Activated T-cell treated with anti-CD3 and anti-CD28 coated beads, Interleukin-2, amount 50 U/mL, for 1 hour (primary cell): Measurements from ENCODE around the gene FAM120A.
A peak's percentile ranks its signal among the peaks of the same experiment; 100 is the strongest.

Experiments
- DNase-seq: peaks from one replicate; pipeline ENCODE4 v3.0.0-alpha.2; 2020

The FAM120A gene

GRCh38 chr9:93451849-93452709, 594 bp downstream of the FAM120A start:
- peak; percentile 60 for DNase-seq

- no peak for DNase-seq
These were observed 1.2 kb downstream of the FAM120A start for GRCh38 chr9:93452710-93453046.

GRCh38 chr9:93453047-93453914, 1.8 kb downstream of the FAM120A start, which contains the start of gene FAM120AOS:
Gene FAM120AOS (minus strand): TSS chr9:93453581. CDS start chr9:93452709, 872 bp downstream.
- DNase-seq: peak; percentile 79

DNA sequence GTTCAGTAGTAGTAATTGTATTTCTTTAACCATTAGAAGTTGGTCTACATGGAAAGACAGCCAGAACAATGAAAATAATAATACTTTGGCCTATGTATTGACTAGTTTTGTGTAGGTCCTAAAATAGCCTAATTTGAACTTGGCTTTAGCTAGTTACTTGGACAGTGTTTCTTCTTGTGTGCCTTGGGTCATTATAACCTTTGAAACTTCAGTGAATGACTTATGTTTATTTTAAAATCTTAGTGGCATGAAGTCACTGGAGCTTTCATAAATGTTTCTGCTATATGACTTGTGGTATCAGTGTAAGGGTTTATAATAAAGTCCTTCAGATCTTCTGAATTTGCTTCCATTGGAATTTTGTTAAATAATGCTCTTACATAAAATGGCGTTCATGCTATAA, 4.5 kb downstream of the FAM120A start:
- DNase-seq: no peak

- no peak for DNase-seq
These were observed 5.0 kb downstream of the FAM120A start for GRCh38 chr9:93456504-93456903.

- no peak for DNase-seq
These were observed 5.5 kb downstream of the FAM120A start for GRCh38 chr9:93457006-93457405.

- DNase-seq: no peak
These were observed 7.2 kb downstream of the FAM120A start for GRCh38 chr9:93458712-93459111.

DNA sequence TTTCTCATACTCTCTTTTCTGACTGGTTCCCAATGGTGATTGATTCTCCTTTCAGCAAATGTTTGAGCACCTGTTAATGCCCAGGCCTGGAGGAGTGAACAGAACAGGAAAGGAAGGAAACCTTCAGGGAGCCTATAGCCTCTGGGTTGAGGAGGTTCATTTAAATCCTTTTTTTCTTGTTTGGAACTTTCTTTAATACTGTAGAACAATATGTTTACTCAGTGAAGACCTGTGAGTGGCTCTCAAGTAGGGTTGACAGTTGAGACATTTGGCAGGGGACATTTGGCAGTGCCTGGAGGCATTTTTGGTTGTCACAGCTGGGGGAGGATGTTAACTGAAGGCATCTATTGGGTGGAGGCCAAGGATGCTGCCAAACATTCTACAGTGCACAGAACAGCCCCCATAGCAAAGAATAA, 8.0 kb downstream of the FAM120A start:
- no peak for DNase-seq

DNA sequence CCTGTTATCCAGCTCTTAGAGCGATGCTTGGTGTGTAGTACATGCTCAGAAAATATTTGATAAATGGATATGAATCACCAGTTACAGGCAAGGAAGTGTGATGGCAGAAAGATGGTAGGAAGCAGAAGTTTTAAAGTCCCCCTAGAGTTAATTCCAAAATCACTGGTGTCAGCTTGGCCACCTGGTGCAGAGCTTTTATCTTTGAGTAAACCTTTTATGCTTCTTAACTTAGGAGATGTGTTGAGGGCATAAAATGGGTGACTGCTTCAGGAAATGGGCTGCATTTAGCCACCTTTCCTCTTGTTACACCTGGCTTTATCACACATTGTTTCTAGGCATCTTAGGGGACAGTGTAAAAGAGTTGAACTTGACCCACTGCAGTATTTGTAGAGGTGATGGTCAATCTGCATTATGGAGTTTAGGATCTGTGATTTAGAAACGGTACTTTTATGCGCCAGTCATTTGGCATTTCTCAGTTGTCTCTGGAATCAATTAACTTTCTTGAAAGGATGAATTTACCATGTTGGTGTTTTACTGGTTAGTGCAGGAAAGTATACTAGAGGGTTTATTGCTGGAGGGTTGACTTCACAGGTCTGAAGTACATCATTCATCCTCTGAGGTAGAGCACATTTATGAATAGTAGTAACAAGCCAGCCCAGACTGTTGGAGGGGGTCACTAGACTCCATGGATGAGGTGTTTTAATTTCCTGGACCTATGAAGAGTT, 9.4 kb downstream of the FAM120A start:
- no peak for DNase-seq

DNA sequence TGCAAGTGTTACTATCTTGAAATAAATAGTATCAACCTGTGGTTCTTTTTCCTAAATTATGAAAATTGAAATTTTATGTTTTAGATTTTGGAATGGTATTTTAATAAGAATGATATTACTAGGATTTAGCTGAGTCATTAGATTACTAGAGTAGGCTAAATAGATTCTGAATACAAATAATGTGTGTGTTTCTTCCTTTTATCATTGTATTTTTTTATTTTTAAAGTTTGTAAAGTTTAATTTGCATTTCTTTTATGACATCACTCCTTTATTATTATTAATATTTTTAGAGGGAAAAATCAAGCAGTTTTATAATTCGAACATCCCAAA, 9.9 kb downstream of the FAM120A start:
- DNase-seq: no peak

DNA sequence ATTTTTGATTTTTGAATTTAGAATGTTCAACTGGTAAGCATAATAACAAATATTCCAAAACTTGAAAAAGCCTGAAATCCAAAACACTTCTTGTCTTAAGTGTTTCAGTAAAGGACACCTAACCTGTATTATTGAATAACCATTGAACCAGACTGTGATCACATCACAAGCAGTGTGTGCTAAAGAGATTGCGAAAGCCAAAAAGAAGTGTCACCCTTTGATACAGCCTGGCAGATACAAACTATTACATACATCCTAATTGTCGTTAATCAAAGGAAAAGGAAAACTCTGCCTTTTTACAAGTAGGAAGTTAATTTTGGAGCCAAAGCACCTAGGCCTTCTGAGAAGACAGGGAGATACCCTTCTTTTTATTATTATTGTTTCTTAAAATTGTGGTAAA, 10.3 kb downstream of the FAM120A start:
- DNase-seq: no peak

GRCh38 chr9:93463638-93464248, 12.3 kb downstream of the FAM120A start:
- DNase-seq: no peak

- DNase-seq: no peak
These were observed 12.9 kb downstream of the FAM120A start for GRCh38 chr9:93464395-93464794.

DNA sequence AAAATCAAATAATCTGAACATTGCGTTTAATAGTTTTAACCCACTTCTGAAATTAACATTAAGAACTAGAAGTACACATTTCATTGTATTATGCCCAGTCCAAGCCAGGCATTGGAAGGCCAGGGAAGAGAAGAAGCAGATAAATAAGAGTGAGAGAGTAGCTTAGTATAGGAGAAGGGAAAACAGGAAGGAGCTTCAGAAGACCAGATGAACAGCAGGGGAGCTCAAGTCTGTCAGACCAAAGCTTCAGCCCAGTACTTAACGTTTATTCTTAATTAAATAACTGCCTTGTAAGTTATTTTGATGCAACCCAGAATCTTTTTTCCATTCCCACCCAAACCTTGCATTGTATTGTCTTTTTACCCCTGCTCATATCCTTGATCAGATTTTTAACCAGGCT, 13.4 kb downstream of the FAM120A start:
- DNase-seq: no peak

GRCh38 chr9:93465855-93466254, 14.4 kb downstream of the FAM120A start:
- no peak for DNase-seq

- no peak for DNase-seq
These were observed 15.1 kb downstream of the FAM120A start for GRCh38 chr9:93466416-93467061.

DNA sequence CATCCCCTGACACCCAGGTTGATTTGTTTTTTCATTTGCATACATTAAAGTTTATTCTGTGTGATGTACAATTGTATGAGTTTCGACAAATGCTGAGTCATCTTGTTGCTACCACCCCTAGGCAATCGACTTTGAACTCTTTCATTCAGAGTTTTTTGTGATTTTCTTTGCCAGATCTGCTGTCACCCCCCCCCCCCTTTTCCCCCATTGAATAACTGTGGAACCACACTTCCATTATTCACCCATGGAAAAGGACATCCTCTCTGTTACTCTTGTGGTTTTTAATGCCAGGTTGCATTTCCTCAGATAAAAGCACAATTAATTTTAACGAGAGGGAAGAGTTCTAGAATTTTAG, 15.6 kb downstream of the FAM120A start:
- no peak for DNase-seq

GRCh38 chr9:93467462-93467861, 16.0 kb downstream of the FAM120A start:
- DNase-seq: no peak

- DNase-seq: no peak
These were observed 17.4 kb downstream of the FAM120A start for GRCh38 chr9:93468763-93469456.

- DNase-seq: no peak
These were observed 18.9 kb downstream of the FAM120A start for GRCh38 chr9:93470391-93470790.

- DNase-seq: no peak
These were observed 19.6 kb downstream of the FAM120A start for GRCh38 chr9:93471124-93471523.

GRCh38 chr9:93473411-93473810, 21.9 kb downstream of the FAM120A start:
- no peak for DNase-seq
